Measurements from ENCODE around the gene RAPGEF5. TPM values are rescaled to one million over a fixed set of nuclear protein-coding genes. Genes with fewer than 3 reads are reported as not detected.

RAPGEF5 gene
- total and polyA plus RNA-seq, 12 donors = 5.1 to 87.0 (median 26.0) TPM

DNA sequence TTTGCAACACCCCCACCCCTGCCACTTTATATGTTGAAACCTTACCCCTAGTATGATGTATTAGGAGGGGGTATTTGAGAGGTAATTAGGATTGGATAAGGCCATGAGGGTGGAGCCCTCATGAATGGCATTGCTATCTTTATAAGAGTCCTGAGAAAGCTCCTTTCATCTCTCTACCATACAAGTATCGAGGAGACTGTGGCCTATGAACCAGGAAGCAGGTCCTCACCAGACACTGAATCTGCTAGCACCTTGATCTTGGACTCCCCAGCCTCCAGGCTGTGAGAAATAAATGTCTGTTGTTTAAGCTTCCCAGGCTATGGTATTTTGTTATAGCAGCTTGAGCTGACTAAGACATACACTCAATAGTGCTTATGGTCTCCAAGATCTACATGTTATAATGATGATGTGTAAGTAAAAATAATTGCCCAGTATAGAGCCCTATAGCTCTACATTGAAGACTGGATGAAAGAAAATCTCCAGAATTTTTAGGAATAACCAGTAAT is 188.8 kb downstream of the RAPGEF5 start:
- no peaks in the 10 kb centered on the region for H3K36me3 ChIP-seq (replicated peaks in 1 of 2)
- 88 to 100% (median 91%) methylated on average over 1 of the region's 1 CpG for WGBS, 4 donors
- no peak overlapping the region for H3K27ac ChIP-seq
- intact Hi-C loops (cut with DNase I) = no loop called here
- no peak overlapping the region for H3K4me3 ChIP-seq
- no peaks in the 10 kb centered on the region for H3K4me1 ChIP-seq (replicated peaks in 1 of 2)
- DNase-seq = no peak
- TF ChIP-seq POLR2A (IDR thresholded peaks at IDR 0.05) = no peak
- TF ChIP-seq, protein P1, sequence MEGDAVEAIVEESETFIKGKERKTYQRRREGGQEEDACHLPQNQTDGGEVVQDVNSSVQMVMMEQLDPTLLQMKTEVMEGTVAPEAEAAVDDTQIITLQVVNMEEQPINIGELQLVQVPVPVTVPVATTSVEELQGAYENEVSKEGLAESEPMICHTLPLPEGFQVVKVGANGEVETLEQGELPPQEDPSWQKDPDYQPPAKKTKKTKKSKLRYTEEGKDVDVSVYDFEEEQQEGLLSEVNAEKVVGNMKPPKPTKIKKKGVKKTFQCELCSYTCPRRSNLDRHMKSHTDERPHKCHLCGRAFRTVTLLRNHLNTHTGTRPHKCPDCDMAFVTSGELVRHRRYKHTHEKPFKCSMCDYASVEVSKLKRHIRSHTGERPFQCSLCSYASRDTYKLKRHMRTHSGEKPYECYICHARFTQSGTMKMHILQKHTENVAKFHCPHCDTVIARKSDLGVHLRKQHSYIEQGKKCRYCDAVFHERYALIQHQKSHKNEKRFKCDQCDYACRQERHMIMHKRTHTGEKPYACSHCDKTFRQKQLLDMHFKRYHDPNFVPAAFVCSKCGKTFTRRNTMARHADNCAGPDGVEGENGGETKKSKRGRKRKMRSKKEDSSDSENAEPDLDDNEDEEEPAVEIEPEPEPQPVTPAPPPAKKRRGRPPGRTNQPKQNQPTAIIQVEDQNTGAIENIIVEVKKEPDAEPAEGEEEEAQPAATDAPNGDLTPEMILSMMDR (IDR thresholded peaks at IDR 0.05) = no peak
- H3K27me3 ChIP-seq = no peaks in the 10 kb centered on the region
- H3K9me3 ChIP-seq (replicated peaks in 1 of 3) = no peaks in the 10 kb centered on the region

DNA sequence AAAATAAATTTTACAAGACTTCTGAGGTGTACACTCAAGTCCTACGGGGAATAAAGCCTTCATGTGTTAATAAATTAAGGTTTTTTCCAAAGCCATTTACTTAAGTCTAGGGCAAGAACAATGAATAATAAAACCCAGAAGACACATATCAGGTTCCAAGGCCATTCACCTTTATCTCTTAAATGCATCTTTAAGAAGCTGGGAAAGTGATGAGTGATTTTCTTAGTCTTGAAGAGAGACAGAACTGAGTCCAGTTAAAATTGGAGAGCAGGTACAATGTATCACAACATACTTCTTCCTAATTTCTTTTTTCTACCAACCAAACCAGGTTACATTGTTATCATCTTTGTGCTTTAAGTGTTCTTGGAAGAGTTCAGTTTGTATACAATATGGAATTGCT is 189.5 kb downstream of the RAPGEF5 start:
- TF ChIP-seq POLR2A (IDR thresholded peaks at IDR 0.05) = no peak
- H3K27me3 ChIP-seq = no peaks in the 10 kb centered on the region
- WGBS, 4 donors = 78 to 100% (median 81%) methylated on average over 1 of the region's 1 CpG
- no peaks in the 10 kb centered on the region for H3K36me3 ChIP-seq (replicated peaks in 1 of 2)
- H3K9me3 ChIP-seq (replicated peaks in 1 of 3) = no peaks in the 10 kb centered on the region
- intact Hi-C loops (cut with DNase I) = no loop called here
- no peak overlapping the region for H3K27ac ChIP-seq
- H3K4me3 ChIP-seq = no peak overlapping the region
- H3K4me1 ChIP-seq (replicated peaks in 1 of 2) = no peaks in the 10 kb centered on the region
- DNase-seq = no peak

DNA sequence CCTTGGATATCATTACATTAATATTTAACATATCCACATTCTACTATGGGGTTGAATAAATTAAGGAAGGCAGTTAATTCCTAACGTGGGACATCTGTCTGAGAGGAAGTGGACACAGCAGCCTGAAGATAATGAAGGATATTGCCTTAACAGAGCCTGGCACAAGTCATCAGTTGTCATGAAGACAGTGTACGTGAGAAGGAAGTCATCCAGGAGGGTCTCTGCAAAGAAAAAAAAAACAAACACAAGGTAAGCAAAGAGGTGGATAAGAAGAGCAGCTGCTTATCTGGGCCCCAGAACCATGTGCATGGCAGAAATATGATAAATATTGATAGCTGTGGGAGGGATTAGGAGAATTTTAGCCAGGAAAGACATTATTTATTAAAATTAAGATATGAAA is 190.0 kb downstream of the RAPGEF5 start:
- no peaks in the 10 kb centered on the region for H3K36me3 ChIP-seq (replicated peaks in 1 of 2)
- H3K27me3 ChIP-seq = no peaks in the 10 kb centered on the region
- no peak for TF ChIP-seq POLR2A (IDR thresholded peaks at IDR 0.05)
- TF ChIP-seq, protein P1 (IDR thresholded peaks at IDR 0.05) = no peak
- H3K4me3 ChIP-seq = no peak overlapping the region
- intact Hi-C loops (cut with DNase I) = no loop called here
- H3K4me1 ChIP-seq (replicated peaks in 1 of 2) = no peaks in the 10 kb centered on the region
- no peaks in the 10 kb centered on the region for H3K9me3 ChIP-seq (replicated peaks in 1 of 3)
- 34 to 45% (median 39%) methylated on average over 2 of the region's 2 CpGs for WGBS, 4 donors
- DNase-seq = no peak
- H3K27ac ChIP-seq = no peak overlapping the region

DNA sequence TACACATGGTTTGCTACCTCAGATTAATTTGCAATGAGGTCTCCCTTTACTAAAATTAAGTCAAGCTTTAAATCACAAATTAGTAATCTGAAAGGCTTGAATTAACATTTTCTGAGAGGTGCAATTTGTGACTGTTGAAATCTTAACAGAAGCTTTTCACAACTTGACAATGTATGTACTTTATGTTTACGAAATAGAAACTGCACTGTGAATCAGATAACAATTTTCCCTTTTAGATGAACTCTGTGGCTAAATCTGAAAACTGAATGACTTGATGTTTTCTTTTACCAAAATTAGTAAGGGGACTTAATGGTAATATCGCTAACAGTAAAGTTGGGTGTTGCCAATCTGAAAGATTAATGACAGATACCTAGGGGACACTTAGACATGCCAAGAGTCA is 197.6 kb downstream of the RAPGEF5 start:
- TF ChIP-seq, protein P1 (IDR thresholded peaks at IDR 0.05) = no peak
- TF ChIP-seq POLR2A (IDR thresholded peaks at IDR 0.05) = no peak
- intact Hi-C loops (cut with DNase I) = no loop called here
- no peak for DNase-seq
- no peaks in the 10 kb centered on the region for H3K4me1 ChIP-seq (replicated peaks in 1 of 2)
- H3K36me3 ChIP-seq (replicated peaks in 1 of 2) = peaks cover 0 to 24% of the 10 kb centered on the region in 2 donors
- 38 to 45% (median 43%) methylated on average over 2 of the region's 2 CpGs for WGBS, 4 donors
- no peaks in the 10 kb centered on the region for H3K27me3 ChIP-seq
- H3K9me3 ChIP-seq (replicated peaks in 1 of 3) = no peaks in the 10 kb centered on the region
- no peak overlapping the region for H3K4me3 ChIP-seq
- H3K27ac ChIP-seq = no peak overlapping the region

DNA sequence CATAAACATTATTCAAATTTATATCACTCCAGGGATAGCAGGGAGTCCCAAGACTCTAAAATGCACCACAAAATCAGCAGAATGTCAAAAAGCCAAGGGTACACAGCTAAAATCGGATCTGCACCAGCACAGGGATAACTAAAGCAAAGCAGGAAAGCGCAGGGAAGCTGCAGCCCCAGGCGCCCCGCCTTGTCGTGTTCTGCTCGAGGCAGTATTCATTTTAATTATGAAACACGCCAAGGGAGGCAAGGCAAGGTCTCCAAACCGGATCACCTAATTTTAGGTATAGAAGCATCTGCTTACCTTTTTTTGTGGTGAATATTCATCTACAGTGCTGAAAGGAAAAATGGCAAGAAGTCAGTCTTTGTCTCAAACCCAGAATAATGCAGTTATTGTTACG is 199.4 kb downstream of the RAPGEF5 start:
- H3K27me3 ChIP-seq = no peaks in the 10 kb centered on the region
- no peaks in the 10 kb centered on the region for H3K4me1 ChIP-seq (replicated peaks in 1 of 2)
- TF ChIP-seq, protein P1 (IDR thresholded peaks at IDR 0.05) = no peak
- TF ChIP-seq POLR2A (IDR thresholded peaks at IDR 0.05) = no peak
- H3K4me3 ChIP-seq = no peak overlapping the region
- H3K27ac ChIP-seq = no peak overlapping the region
- no peak for DNase-seq
- intact Hi-C loops (cut with DNase I) = no loop called here
- no peaks in the 10 kb centered on the region for H3K9me3 ChIP-seq (replicated peaks in 1 of 3)
- peaks cover 0 to 24% of the 10 kb centered on the region in 2 donors for H3K36me3 ChIP-seq (replicated peaks in 1 of 2)
- WGBS, 4 donors = 85 to 92% (median 88%) methylated on average over 9 of the region's 9 CpGs
